Heart right ventricle (tissue), 16 donors: Measurements from ENCODE around the gene AHSP. TPM values are rescaled to one million over a fixed set of nuclear protein-coding genes. Genes with fewer than 3 reads are reported as not detected.

Experiments
- ATAC-seq, 8 donors: fragments of 200-7000 bp; cut with Tn5 transposase; one replicate each; pipeline ENCODE4 v1.9.1; 2020; ENCODE audit warnings: mild to moderate bottlenecking in 8 of 8, moderate library complexity in 8 of 8, moderate number of reproducible peaks in 1 of 8
- DNase-seq, 2 donors: peaks; one replicate each; pipeline ENCODE4 v3.0.0-alpha.2; 2020
- H3K27ac ChIP-seq, 10 donors: fragments of 200-600 bp; sonication (generic) in 2 of 10; one replicate each; pipeline versions ENCODE4 v1.5.0 to v1.8.0; 2020 to 2022; ENCODE audit warnings: mild to moderate bottlenecking in 3 of 10
- H3K27me3 ChIP-seq, 7 donors: fragments of 200-600 bp; one replicate each; pipeline ENCODE4 v1.8.0; 2021 to 2022; ENCODE audit warnings: mild to moderate bottlenecking in 2 of 7
- H3K36me3 ChIP-seq, 9 donors: fragments of 200-600 bp; sonication (generic) in 1 of 9; one replicate each; pipeline versions ENCODE4 v1.5.0 to v1.8.0; 2020 to 2022; ENCODE audit warnings: mild to moderate bottlenecking in 2 of 9
- H3K4me1 ChIP-seq, 9 donors: fragments of 200-600 bp; sonication (generic) in 1 of 9; one replicate each; pipeline versions ENCODE4 v1.5.0 to v1.8.0; 2020 to 2022; ENCODE audit warnings: mild to moderate bottlenecking in 4 of 9
- H3K4me3 ChIP-seq, 10 donors: fragments of 200-600 bp; sonication (generic) in 2 of 10; one replicate each; pipeline versions ENCODE4 v1.5.0 to v1.8.0; 2020 to 2022; ENCODE audit warnings: mild to moderate bottlenecking in 7 of 10, moderate library complexity in 2 of 10
- H3K9me3 ChIP-seq, 11 donors: fragments of 200-600 bp in 10 of 11; sonication (generic) in 2 of 11; one replicate each; pipeline versions ENCODE4 v1.5.0 to v1.8.0; 2013 to 2022; ENCODE audit warnings: mild to moderate bottlenecking in 2 of 11, control low read depth in 1 of 11, moderate library complexity in 1 of 11
- WGBS, 2 donors: extraction: QIAGEN DNeasy Blood & Tissue Kit; methylation state at CpG; one replicate each; pipeline ENCODE4 v1.1.7; 2013; ENCODE audit warnings: inconsistent platforms in 1 of 2; 5-methylcytosine and 5-hydroxymethylcytosine counted together
- intact Hi-C, 10 donors: fragments of 100-400 bp; cut with DNase I; formaldehyde crosslinking; loops; one replicate each; pipeline versions ENCODE4 v1.11.1 to v1.14.2; 2022
- polyA plus RNA-seq, 2 donors: library from polyadenylated mRNA; stranded (reverse); fragments of 200-250 nt; gene quantifications; one replicate each; pipeline ENCODE4 v1.2.3, GENCODE V29; 2013
- total RNA-seq, 10 donors: library from RNA; stranded (reverse); fragmentation: NEBNext Ultra II Directional in 3 of 10; extraction: Animal tissue kit (Norgen Biotek cat#: 25700) in 3 of 10; gene quantifications; one replicate each; pipeline versions ENCODE4 v1.2.1 to v1.2.4, GENCODE V29; 2021 to 2023
- TF ChIP-seq, protein P1 (sequence below), 9 donors: fragments of 200-600 bp; sonication (generic) in 2 of 9; IDR thresholded peaks; one replicate each; pipeline versions ENCODE4 v1.5.0 to v1.8.0; 2021 to 2022; ENCODE audit warnings: antibody characterized with exemption in 9 of 9, mild to moderate bottlenecking in 5 of 9, moderate library complexity in 1 of 9
- donor health status: Arrhythmogenic right ventricular cardiomyopathy.
- donor health status: ischemic (EF 13 %, LVEDD 7.1; RV severe dilation, severe dysfunction).
- donor health status: healthy with polysubstance abuse.
- donor health status: DM: no; HTN: yes; CAD: no.
- donor health status: DM: no; HTN: no; CAD: no.
- donor health status: ischemic (EF 25% LVEDD 6.9; RV normal size, moderate dysfunction).
- donor health status: ischemic (EF 25% LVEDD 5.7; RV mildly dilated, moderate dysfunction).
- donor health status: healthy.
- donor health status: DM: yes; HTN: yes; CAD: no.
- donor health status: Ischemic cardiomyopathy.
- donor health status: ischemic (EF 35%, LVEDD 5.7; RV mildly dilated, moderate dysfunction).
- donor health status: nonischemic (EF 11% LVEDD 7.7; RV severe dilation, severe dysfunction).
- donor health status: DM: yes; HTN: yes; CAD: no.
- donor health status: PGD.
- donor health status: ischemic (EF 29% LVEDD 5.4; RV normal size, mild dysfunction).
- donor health status: nonischemic (EF 23%, LVEDD 6.1; RV moderate dilation, normal function).

AHSP gene
- total and polyA plus RNA-seq, 12 donors: not detected

DNA sequence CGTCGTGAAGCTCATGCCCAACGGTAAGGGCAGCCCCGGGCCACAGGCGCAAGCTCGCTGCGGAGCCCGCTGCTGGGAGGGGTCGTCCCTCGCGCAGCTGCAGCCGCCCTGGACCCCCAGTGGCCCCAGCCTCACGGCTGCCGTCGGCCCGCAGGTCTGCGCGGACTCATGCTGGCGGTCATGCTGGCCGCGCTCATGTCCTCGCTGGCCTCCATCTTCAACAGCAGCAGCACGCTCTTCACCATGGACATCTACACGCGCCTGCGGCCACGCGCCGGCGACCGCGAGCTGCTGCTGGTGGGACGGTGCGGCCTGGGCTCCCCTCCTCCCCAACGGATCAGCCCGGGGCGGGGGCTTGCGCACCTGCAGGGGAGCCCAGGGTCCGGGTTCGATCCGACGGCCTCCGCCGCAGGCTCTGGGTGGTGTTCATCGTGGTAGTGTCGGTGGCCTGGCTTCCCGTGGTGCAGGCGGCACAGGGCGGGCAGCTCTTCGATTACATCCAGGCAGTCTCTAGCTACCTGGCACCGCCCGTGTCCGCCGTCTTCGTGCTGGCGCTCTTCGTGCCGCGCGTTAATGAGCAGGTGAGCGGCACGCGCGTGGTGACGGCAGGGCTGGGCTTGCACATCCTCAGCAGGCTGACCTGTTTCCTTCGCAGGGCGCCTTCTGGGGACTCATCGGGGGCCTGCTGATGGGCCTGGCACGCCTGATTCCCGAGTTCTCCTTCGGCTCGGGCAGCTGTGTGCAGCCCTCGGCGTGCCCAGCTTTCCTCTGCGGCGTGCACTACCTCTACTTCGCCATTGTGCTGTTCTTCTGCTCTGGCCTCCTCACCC is 39.0 kb upstream of the AHSP start:
- WGBS, 2 donors: 34 to 35% methylated on average over 72 to 77 of the region's 77 CpGs
- DNase-seq: no peak
- H3K27me3 ChIP-seq: peaks cover 0 to 30% (median 18%) of the 10 kb centered on the region in 7 donors
- H3K4me1 ChIP-seq: peaks cover 9 to 21% (median 19%) of the 10 kb centered on the region in 9 donors
- intact Hi-C loops: loop anchor here in 1 of 10 donors (10.0 kb wide), 1 partner anchor 216 kb away; no protein-coding TSS in a partner anchor
- ATAC-seq: peak in 7 of 8 donors; percentile 5 to 39 (median 24)
- TF ChIP-seq, protein P1, sequence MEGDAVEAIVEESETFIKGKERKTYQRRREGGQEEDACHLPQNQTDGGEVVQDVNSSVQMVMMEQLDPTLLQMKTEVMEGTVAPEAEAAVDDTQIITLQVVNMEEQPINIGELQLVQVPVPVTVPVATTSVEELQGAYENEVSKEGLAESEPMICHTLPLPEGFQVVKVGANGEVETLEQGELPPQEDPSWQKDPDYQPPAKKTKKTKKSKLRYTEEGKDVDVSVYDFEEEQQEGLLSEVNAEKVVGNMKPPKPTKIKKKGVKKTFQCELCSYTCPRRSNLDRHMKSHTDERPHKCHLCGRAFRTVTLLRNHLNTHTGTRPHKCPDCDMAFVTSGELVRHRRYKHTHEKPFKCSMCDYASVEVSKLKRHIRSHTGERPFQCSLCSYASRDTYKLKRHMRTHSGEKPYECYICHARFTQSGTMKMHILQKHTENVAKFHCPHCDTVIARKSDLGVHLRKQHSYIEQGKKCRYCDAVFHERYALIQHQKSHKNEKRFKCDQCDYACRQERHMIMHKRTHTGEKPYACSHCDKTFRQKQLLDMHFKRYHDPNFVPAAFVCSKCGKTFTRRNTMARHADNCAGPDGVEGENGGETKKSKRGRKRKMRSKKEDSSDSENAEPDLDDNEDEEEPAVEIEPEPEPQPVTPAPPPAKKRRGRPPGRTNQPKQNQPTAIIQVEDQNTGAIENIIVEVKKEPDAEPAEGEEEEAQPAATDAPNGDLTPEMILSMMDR (IDR thresholded peaks at IDR 0.05): peak in 3 of 9 donors; percentile 4 to 22 (median 14)
- no peak overlapping the region for H3K27ac ChIP-seq
- no peaks in the 10 kb centered on the region for H3K9me3 ChIP-seq
- peaks cover 0 to 46% (median 22%) of the 10 kb centered on the region in 9 donors for H3K36me3 ChIP-seq
- peak overlapping the region; percentile 39 to 74 (median 62) for H3K4me3 ChIP-seq

DNA sequence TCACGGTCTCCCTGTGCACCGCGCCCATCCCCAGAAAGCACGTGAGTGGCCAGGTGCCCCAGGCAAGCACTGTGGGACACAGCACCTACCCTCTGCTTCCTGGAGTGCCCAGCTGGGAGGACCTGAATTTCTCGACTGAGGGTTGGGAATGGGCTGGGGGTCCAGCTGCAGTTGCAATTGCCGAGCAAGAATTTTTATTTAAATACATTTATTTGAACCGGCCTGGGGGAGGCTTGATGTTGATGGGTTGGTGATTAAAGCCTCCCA is 38.5 kb upstream of the AHSP start:
- intact Hi-C loops: loop anchor here in 1 of 10 donors (10.0 kb wide), 1 partner anchor 216 kb away; no protein-coding TSS in a partner anchor
- Histone ChIP-seq H3K4me3 (no peak overlapping the region), H3K27me3 (peaks cover 0 to 30% (median 18%) of the 10 kb centered on the region in 7 donors), H3K9me3 (no peaks in the 10 kb centered on the region), H3K36me3 (peaks cover 0 to 52% (median 26%) of the 10 kb centered on the region in 9 donors), H3K4me1 (peaks cover 9 to 21% (median 19%) of the 10 kb centered on the region in 9 donors), H3K27ac (no peak overlapping the region)
- TF ChIP-seq, protein P1 (IDR thresholded peaks at IDR 0.05): no peak
- DNase-seq (no peak), ATAC-seq (no peak)
- WGBS, 2 donors: 85 to 87% methylated on average over 7 of the region's 7 CpGs

DNA sequence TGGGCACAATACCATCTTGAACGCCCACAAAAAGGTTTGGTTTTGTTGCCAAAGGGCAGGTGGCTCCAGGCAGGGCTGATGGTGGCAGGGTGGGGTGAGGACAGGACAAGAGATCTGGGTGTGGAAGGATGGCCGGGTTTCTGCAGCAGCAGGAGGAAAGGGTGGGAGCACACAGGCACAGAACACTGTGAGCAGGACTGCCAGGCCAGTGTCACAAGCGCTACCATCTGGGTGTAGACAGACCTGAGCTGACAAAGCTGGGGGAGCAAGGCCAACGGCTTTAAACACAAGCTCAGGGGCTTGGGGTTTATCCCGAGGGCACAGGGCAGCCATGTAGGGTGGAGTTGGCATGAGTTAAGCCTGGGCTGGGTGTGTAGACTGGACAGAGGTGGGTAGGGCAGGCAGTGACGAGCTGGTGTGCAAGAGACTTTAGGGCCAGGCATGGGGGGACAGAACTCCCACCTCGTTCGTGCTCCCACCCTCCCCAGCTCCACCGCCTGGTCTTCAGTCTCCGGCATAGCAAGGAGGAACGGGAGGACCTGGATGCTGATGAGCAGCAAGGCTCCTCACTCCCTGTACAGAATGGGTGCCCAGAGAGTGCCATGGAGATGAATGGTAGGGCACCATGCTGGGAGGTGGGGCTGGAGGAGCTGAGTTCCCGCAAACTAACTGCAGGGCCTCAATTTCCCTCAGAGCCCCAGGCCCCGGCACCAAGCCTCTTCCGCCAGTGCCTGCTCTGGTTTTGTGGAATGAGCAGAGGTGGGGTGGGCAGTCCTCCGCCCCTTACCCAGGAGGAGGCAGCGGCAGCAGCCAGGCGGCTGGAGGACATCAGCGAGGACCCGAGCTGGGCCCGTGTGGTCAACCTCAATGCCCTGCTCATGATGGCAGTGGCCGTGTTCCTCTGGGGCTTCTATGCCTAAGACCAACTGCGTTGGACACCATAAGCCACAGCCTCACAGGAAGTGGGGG is 37.8 kb upstream of the AHSP start:
- ATAC-seq (no peak), DNase-seq (no peak)
- no peak overlapping the region for H3K4me3 ChIP-seq
- H3K27ac ChIP-seq: no peak overlapping the region
- H3K9me3 ChIP-seq: no peaks in the 10 kb centered on the region
- TF ChIP-seq, protein P1 (IDR thresholded peaks at IDR 0.05): no peak
- peaks cover 0 to 58% (median 26%) of the 10 kb centered on the region in 9 donors for H3K36me3 ChIP-seq
- 89 to 90% methylated on average over 22 of the region's 22 CpGs for WGBS, 2 donors
- intact Hi-C loops: loop anchor here in 2 of 10 donors (10.0 kb wide), 2 partner anchors 215 to 375 kb away; no protein-coding TSS in a partner anchor
- peaks cover 9 to 21% (median 19%) of the 10 kb centered on the region in 9 donors for H3K4me1 ChIP-seq
- peaks cover 0 to 30% (median 18%) of the 10 kb centered on the region in 7 donors for H3K27me3 ChIP-seq
